Stimulated activated CD8-positive, alpha-beta memory T cell treated with anti-CD3 and anti-CD28 coated beads, Interleukin-2, amount 100 ng/mL, for 48 hours (primary cell): ENCODE results near the gene LSR.
"Not testable (repeated sequence)": the region's sequence is repeated elsewhere in the genome, so short reads cannot be mapped to it uniquely, and the experiment has no call there.

ENCODE experiments used
- DNase-seq, 2 donors: peaks; one replicate each; pipeline ENCODE4 v3.0.0-alpha.2; 2020; ENCODE audit warnings: low read depth in 2 of 2

Gene LSR

DNA sequence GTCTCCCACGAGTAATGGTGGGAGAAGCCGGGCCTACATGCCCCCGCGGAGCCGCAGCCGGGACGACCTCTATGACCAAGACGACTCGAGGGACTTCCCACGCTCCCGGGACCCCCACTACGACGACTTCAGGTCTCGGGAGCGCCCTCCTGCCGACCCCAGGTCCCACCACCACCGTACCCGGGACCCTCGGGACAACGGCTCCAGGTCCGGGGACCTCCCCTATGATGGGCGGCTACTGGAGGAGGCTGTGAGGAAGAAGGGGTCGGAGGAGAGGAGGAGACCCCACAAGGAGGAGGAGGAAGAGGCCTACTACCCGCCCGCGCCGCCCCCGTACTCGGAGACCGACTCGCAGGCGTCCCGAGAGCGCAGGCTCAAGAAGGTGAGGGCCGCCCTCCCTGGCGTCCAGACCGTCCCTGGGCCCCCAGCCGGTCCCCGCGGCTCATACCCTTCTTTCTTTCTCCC lies 18.6 kb downstream of the LSR start:
- peak; percentile 20 for DNase-seq

DNA sequence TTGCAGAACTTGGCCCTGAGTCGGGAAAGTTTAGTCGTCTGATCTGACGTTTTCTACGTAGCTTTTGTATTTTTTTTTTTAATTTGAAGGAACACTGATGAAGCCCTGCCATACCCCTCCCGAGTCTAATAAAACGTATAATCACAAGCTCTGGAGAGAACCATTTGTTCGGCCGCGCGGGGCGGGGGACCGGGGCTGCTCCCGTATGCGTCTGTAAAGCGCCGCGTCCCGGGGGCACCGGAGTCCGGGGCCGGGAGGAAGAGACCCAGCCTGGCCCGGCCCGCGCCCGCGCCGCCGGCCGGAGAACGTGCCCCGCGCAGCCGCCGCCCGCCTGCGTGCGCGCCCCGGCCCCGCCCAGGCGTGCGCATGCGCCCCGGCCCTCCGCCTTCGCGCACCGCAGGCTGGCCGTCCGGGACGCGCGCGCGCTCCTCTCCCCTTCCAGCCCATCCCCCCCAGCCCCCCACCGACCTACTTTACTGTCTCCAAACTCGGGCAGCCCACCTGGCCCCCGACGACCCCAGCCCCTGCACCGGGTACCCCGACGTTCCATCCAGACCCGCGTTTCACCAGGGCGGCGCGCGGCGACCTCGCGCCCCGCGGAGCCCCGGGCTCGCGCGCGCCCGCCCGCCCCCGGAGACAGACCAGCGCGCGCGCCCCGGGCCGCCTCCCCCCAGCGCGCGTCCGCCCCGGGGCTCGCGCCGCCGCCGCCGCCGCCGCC lies 19.2 kb downstream of the LSR start:
- peak; percentile 59 to 71 for DNase-seq

DNA sequence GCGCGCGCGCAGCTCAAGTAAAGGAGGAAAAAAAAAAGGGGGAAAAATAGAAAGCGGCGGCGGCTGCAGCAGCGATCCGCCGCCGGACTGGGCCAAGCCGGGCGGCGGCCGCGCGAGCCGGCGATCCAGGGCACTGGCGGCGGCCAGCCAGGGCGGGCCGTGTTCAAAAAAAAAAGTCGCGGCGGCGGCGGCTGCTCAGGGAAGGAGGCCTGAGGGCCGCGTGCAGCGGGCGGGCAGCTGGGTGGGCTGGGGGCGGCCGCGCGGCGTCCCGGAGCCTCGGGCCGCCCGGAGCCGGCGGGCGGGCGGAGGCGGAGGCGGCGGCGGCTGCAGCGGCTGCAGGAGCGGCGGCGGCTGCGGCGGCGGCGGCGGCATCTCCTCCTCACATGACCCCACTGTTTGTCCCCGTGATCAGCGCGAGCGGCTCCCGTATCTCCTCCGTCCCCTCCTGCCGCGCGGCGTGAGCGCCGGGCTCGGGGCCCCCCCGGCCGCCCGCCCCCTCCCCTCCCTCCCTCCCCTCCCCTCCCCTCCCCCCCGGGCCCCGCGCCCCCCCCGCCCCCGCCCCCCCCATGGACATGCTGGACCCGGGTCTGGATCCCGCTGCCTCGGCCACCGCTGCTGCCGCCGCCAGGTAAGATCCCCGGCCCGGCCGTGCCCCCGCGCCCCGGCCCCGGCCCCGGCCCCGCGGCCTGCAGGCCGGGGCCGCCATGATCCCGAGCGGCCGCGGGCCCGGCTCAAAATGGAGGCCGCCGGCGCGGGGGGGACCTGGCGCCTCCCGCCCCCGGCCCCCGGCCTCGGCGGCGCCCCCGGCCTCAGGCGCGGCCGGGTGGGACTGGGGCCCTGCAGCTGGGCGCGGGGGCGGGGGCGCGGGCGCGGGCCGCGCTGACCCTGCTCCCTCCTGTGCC lies 20.0 kb downstream of the LSR start, which contains the start of gene USF2:
USF2 (plus strand) TSS at position 427 of the 902 bp plus-strand sequence; CDS start at position 567, 140 bp downstream.
- peak; percentile 46 to 56 for DNase-seq

DNA sequence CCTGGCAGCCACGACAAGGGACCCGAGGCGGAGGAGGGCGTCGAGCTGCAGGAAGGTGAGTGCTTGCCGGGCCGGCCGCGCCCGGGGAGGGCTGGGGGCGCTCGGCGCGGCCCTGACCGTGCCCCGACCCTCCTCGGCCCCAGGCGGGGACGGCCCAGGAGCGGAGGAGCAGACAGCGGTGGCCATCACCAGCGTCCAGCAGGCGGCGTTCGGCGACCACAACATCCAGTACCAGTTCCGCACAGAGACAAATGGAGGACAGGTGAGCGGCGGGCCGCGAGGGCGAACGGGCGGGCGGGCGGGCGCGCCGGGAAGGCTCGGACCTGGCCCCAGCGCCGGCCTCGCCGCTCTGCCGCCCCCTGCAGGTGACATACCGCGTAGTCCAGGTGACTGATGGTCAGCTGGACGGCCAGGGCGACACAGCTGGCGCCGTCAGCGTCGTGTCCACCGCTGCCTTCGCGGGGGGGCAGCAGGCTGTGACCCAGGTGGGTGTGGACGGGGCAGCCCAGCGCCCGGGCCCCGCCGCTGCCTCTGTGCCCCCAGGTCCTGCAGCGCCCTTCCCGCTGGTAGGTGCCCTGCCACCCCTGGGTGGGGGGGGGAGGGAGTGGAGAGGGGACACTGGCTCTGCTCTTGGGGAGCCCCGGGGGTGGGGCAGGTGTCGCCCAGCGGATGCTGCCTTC lies 20.8 kb downstream of the LSR start:
- DNase-seq = peak; percentile 64 to 69

DNA sequence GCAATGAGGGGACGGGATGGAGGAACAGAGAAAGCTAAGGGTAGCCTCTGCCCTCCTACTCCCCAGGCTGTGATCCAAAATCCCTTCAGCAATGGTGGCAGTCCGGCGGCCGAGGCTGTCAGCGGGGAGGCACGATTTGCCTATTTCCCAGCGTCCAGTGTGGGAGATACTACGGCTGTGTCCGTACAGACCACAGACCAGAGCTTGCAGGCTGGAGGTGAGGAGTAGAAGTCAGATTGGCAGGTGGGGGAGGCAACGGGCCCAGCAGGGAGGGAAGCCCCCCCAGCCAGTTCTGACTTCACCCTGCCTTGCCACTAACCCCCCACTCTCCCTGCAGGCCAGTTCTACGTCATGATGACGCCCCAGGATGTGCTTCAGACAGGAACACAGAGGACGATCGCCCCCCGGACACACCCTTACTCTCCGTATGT lies 21.6 kb downstream of the LSR start:
- no peak for DNase-seq

DNA sequence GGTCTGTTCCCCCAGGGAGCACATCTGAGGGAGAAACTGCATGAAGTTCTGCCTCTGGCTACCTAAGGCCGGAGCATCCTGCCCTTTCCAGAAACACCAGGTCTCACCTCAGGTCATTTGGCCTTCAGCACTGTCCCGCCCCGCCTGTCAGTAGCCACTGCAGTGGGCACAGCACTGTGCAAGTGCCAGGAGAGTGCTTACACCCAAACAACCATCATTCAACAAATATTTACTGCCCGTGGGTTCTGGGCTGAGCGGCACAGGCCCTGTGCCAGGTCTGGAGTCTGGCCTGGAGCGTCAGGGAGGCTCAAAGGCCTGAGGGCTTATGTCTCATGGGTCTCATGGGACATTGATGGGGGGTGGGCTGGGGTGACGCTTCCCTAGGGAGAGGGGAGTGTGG lies 22.7 kb downstream of the LSR start:
- no peak for DNase-seq

DNA sequence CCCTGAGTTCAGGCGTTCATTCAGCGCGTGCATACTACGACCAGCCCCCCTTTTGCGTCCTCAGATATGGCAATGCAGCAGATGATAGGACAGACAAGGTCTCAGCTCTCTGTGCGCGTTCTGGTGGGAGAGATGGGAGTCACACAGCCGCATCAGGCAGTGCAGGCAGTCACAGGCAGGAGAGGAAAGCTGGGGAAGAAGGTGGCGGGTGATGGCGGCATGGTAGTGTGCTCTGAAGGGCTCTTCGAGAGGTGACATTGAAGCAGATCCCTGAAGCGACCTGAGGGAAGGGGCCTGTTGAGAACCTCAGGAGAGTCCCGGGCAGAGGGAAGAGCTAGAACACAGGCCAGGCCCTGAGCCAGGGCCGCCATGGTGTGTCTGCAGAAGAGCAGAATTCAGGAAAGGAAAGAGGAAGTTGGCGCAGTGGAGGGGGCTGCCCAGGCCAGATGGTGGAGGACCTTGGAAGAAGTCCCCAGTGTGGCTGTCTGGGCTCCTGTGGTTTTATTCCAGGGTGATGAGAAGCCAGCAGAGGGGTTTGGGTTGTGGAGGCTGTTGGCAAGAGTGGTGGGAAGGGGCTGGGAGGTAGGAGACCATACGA lies 23.4 kb downstream of the LSR start:
- DNase-seq = no peak

DNA sequence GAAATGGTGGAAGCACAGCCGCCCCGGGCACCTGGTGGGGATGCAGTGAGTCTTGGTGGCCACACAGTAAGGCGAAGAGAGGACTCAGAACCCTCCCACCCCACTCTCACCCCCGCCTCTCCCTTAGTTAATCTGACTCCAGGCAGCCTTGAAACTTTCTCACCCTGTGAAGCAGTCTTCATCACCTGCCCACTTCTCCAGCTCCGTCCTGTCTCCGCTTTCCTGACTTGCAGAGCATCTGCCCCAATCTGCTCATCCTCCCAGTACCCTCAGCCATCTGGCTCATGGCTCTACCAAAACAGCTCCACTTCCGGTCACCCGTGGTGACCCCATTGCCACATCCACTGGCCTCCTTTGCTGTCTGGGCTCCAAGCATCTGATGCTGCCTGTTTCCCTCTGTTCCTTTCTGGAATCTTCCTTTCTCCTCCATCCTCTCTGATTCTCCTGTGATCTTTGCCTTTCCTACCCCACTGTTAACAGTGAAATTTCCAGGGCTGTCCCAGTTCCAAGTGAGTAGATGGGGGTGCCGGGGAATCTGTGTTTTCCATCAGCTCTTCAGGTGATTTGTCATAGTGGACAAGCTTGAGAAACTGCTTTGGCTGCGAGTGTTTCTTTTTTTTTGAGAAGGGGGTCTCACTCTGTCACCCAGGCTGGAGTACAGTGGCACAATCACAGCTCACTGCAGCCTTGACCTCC lies 24.3 kb downstream of the LSR start:
- no peak for DNase-seq

DNA sequence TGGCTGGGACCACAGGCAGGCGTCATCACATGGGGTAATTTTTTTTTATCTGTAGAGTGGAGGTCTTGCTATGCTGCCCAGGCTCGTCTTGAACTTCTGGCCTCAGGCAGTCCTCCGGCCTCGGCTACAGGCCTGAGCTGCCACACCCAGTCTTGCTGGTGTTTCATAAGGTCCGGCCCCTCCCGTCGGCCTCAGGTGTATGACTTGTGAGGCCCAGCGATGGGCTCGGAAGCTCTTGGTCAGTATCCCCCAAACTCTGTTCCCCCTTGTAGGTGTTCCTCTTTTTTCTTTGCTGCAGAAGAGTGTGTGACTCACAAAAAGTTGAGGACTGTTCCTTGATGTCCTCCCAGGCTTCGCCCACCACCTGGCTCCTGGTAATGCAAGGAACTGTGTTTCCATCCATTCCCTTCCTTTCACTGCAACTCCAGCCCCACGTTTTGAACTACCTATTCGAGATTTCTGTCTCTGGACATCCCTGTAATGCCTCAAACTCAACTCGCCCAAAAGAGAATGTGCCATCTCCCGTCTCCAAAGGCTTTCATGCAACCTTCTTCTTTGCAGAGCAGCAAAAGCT lies 25.0 kb downstream of the LSR start:
- no peak for DNase-seq

DNA sequence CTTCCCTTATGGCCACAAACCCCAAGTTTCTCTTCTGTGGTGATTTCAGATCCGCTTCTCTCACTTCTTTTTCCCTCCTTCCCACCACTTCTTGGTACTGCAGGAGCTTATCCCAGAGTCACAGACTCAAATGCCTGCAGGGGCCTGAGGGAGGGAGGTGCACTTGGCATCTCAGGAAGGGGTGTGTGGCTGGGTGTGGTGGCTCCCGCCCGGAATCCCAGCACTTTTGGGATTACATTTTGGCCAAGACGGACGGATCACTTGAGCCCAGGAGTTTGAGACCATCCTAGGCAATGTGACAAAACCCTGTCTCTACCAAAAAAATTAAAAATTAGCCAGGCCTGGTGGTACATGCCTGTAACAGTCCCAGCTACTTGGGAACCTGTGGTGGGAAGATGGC lies 25.5 kb downstream of the LSR start:
- DNase-seq = no peak

DNA sequence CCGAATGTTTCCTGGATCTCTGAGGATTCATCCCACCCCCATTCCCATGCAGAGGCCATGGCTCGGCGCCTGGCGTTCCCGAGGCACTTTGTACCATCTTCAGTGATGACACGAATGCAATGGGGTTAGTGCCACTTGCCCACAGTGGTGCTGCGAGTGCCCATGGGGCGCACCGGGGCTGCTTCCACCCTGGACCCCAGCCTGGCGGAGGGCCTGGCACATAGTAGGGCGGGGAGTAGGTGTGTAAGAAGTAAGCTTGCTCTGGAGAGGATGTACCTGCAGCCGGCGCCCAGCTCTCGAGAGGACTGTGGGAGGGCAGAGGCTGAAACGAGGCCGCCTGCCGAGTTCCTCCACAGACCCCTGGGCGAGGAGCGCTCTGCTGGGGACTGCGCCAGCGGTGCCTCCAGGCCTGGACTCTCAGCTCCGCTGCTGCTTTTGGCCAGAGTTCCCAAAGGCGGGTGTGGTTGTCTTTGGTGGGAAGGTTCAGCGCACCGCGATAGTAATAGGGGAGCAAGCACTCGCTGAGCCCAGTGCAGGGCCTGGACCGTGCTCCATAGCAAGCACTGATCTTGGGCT lies 28.0 kb downstream of the LSR start:
- DNase-seq = no peak

DNA sequence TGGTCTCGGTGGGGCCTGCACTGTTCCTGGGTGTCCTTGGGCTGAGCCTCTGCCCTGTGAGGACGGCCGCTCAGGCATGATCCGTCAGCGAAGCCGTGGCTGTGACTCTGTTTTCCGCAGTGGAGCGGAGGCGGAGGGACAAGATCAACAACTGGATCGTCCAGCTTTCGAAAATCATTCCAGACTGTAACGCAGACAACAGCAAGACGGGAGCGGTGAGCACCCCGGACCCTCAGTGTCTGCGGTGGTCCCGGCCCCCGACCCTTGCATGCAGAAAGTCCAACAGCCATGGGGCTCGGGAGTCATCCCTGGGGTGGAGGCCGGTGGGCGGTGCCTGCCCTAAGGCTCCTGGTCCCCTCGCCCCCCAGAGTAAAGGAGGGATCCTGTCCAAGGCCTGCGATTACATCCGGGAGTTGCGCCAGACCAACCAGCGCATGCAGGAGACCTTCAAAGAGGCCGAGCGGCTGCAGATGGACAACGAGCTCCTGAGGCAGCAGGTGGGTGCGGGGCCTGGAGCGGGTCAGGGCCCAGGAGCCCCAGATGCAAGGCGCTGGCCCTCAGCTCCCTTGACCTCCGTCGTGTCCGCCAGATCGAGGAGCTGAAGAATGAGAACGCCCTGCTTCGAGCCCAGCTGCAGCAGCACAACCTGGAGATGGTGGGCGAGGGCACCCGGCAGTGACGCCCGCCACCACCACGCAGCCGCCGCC lies 29.9 kb downstream of the LSR start:
- DNase-seq = no peak

DNA sequence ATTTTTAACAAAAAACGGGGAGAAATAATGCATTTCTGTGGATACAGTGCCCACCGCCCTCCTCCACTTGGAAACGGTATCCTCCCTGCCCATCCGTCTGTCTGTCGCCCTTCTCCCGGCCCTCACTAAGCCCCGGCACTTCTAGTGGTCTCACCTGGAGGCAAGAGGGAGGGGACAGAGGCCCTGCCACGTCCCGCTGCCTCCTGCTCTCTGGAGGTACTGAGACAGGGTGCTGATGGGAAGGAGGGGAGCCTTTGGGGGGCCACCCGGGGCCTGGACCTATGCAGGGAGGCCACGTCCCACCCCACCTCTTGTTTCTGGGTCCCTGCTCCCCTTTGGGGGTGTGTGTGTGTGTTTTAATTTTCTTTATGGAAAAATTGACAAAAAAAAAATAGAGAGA lies 30.6 kb downstream of the LSR start:
- no peak for DNase-seq

DNA sequence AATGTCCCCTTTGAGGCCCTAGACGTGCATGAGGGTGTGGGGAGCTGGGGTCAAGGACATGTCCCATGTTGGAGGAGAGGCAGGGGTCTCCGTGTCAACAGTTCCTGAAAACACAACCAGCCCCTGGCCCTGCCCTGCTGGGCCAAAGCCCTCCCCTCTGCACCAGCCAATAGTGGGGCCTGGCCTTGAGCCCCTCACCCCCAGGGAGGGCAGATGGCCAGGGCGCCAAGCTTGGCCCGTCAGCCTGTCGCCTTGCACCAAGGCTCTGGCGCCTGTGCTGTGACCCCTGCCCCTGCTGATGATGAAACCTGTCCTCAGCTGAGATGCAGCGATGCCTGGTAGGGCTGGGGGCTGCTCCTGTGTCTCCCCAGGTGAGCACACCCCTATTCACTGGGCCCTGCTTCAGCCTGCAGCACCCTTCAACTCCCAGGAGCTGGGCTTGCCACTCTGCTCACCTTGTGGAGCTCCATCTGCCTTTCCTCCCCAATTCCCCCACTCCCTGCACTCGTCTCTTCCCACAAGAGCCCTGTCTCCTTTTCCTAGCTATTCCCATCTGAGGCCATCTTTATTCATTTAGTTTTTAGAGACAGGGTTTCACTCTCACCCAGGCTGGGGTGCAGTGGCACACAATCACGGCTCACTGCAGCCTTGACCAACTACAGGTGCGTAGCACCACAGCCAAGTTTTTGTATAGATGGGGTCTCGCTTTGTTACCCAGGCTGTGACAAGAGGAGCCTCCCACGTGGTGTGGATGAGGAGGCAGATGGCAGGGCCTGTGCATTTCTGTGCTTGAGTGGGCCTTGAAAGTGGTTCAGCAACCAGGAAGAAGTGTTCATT lies 31.4 kb downstream of the LSR start:
- no peak for DNase-seq

DNA sequence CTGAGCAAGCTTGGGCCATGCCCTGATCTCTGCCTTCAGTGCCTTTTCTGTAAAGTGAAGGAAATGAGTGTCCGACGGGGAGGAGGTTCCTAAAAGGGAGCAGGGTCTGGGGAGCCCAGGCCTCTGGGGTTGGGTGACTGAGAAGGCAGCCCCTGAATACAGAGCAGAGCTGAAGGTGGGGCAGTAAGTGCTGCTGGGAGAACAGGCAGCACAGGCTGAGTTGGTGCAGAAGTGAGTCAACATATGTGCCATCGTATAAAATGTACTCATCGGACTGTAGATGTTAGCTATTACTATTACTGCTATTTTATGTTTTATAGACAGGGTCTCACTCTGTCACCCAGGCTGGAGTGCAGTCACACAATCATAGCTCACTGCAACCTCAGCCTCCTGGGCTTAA lies 32.5 kb downstream of the LSR start:
- no peak for DNase-seq

DNA sequence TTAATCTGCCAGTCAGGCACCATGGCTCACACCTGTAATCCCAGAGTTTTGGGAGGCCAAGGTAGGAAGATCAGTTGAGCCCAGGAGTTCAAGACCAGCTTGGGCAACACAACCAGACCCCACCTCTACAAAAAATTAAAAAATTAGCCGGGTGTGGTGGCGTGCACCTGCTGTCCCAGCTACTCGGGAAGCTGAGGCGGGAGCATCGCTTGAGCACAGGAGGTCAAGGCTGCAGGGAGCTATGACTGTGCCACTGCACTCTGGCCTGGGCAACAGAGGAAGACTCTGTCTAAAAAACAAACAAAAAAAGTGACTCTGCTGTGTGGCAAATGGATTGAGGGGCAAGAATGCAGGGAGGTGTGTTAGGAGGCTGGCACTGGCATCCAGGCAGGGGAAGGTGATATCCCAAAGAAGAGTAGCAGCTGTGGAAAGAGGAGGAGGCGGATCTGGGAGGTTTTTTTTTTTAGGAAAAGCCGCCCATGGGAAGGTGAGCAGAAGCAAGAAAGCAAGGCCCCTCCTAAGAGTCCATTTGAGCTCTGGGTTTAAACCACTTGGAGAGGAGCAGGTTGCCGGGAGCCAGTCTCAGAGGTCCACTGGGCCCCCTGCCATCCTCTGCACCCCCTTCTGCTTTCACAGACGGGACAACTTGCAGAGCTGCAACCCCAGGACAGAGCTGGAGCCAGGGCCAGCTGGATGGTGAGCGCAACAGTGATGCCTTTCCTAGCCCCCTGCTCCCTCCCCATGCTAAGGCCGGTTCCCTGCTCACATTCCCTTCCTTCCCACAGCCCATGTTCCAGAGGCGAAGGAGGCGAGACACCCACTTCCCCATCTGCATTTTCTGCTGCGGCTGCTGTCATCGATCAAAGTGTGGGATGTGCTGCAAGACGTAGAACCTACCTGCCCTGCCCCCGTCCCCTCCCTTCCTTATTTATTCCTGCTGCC lies 35.6 kb downstream of the LSR start:
- no peak for DNase-seq

DNA sequence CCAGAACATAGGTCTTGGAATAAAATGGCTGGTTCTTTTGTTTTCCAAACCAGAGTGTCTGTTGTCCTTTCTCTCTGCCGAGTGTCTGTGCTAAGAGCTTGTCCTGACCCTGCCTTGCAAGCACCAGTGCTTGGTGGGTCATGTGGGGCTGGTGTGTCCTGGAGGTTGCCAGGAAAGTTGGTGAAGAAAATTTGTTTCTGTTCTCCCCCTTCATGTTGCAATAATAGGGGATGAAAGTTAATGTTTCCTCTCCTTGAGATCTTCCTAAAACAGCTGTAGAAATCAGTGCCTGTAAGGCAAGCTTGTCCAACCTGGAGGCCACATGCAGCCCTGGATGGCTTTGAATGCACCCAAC lies 36.3 kb downstream of the LSR start:
- no peak for DNase-seq

DNA sequence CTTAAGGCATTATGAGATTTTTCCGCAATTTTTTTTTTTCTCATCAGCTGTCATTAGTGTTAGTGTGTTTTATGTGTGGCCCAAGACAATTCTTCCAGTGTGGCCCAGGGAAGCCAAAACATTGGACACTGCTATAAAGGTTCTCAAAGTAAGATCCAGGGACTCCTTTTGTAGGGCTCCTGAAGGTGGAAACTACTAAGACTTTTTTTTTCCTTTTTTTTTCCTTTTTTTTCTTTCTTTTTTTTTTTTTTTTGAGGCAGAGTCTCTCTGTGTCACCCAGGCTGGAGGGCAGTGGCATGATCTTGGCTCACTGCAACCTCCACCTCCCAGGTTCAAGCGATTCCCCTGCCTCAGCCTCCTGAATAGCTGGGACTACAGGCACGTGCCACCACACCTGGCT lies 36.7 kb downstream of the LSR start:
- DNase-seq = not testable (repeated sequence)
